ENCODE measurements around the gene STK11. TPM values are rescaled to one million over a fixed set of nuclear protein-coding genes. Genes with fewer than 3 reads are reported as not detected.

STK11 gene, protein sequence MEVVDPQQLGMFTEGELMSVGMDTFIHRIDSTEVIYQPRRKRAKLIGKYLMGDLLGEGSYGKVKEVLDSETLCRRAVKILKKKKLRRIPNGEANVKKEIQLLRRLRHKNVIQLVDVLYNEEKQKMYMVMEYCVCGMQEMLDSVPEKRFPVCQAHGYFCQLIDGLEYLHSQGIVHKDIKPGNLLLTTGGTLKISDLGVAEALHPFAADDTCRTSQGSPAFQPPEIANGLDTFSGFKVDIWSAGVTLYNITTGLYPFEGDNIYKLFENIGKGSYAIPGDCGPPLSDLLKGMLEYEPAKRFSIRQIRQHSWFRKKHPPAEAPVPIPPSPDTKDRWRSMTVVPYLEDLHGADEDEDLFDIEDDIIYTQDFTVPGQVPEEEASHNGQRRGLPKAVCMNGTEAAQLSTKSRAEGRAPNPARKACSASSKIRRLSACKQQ
- 67.6 and 69.3 TPM in 2 replicates for total RNA-seq

DNA sequence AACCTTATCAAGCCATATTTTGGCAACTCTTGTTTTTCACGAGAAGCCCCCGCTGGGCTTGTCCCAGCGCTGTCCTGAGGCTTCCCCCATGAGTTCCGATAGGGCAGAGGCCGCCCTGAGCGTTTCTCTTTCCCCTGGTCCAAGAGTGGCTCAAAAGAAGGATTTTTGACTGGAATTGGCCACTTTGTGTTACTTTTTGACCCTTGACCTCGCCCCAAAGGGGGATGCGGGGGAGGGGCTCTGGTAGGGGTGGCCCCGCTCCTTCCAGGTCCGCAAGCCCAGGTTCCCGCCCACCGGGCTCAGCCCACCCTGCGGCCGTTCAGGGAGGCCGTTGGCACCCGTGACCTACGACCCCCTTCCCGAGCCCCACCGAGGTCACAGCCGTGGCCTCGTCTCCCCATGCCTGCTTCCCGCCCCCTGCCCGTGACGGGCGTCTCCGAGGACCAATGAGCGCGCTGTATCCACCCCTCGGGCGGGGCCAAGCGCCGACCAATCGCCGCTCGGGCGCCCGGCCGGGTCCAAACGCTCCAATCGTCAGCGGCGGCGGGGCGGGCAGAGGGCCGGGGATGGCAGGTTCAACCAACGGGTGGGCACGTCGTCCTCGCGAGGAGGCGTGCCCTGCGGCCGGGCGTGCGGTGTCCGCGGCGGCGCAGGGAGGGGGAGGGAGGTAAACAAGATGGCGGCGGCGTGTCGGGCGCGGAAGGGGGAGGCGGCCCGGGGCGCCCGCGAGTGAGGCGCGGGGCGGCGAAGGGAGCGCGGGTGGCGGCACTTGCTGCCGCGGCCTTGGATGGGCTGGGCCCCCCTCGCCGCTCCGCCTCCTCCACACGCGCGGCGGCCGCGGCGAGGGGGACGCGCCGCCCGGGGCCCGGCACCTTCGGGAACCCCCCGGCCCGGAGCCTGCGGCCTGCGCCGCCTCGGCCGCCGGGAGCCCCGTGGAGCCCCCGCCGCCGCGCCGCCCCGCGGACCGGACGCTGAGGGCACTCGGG lies at the start of gene STK11:
TSS of gene STK11 (plus strand) at position 665 of the 986 bp plus-strand sequence. CDS start 1,136 bp downstream, outside the sequence.
- DNase-seq (ENCODE audit: low read depth in 2 of 2): peak; percentile 86 to 98

DNA sequence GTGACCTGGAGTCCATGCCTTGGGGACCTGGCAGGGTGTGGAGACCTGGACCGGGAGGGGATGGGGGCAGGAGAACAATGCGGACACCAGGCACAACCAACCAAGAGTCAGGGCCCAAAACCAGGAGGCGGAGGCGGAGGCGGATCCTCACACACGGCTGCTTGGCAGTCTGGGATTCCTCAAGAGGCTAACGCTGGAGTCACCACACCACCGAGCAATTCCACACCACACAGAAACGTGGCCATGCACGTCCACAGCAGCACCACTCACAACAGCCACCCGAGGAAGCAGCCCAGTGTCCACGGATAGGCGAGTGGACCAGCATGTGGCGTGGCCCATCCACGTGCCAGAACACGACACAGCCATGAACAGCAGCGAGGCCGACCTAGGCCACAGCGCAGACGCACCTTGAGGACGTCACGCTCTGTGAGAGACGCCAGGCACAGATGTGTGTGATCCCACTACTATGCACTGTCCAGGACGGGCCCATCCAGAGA lies 49.2 kb upstream of the STK11 start:
- no peak for DNase-seq (ENCODE audit: low read depth in 2 of 2)

DNA sequence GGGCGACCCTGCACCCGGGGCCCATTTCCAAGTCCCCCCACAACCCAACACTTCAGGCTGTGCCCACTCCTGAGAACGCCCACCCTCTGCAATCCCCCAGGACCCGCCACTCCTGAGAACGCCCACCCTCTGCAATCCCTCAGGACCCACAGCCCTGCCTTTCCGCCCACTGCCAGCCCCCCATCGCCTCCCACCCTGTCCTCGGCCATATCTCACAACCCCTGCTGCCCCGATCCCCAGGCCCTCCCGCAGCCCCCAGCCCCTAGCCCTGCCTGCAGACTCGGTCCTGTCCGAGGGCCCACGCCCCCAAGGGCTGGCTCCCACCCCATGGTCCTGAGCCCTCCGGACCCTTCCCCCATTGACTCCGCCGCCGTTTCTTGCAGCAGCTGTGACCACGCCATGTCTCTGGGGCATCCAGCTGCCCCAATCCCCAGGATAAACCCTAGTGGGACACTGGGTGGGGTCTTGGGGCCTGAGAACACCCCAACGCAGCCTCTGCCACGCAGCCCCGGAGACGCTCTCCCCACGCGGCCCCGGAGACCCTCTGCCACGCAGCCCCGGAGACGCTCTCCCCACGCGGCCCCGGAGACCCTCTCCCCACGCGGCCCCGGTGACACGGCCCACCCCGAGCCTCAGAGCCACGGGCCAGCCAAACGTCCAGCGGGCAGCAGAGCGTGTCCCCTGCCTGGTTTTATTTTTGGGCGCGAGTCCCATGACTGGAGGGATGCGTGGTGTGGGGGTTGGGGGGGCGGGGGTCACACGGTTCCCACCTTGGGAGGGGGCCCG lies 48.6 kb upstream of the STK11 start:
- no peak for DNase-seq (ENCODE audit: low read depth in 2 of 2)

DNA sequence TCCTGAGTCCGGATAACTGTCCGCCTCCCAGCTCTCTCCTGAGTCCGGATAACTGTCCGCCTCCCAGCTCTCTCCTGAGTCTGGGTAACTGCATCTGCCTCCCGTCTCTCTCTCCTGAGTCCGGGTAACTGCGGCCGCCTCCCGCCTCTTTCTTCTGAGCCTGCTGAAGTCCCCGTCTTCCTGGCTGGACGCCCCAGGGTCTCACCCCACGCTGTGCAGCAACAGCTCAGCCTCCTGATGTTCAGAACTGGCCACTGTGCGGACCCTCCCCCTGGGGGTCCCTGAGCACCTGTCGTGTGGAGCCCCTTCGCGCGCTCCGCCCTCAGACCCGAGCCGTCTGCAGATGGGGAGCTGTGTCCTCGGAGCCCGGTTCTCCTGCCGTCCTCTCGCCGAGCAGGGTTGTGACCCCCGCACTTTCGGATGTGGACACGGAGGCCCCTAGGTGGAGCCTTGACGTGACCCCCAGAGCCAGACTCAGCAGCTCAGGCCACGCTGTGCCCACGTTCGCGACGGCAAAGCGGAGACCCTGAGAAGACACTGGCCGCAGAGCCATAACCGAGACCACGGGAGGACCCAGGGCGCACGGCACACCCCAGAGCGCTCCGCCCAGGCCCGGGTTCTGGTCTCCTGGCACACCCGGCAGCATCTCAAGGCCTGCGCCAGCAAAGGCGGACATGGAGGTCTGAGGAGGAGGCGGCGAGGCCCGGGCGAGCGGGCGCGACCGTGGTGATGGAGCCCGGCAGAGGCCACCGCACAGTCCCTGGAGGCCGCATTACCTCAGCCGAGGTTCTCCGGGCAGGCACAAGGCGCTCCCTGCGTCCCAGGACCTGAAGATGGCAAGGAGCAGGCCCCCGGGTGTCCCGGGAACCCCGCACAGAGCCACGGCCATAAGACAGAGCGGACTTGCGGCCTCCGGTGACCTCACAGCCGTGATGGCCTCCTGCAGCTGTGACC lies 47.4 kb upstream of the STK11 start:
- DNase-seq (ENCODE audit: low read depth in 2 of 2): no peak

DNA sequence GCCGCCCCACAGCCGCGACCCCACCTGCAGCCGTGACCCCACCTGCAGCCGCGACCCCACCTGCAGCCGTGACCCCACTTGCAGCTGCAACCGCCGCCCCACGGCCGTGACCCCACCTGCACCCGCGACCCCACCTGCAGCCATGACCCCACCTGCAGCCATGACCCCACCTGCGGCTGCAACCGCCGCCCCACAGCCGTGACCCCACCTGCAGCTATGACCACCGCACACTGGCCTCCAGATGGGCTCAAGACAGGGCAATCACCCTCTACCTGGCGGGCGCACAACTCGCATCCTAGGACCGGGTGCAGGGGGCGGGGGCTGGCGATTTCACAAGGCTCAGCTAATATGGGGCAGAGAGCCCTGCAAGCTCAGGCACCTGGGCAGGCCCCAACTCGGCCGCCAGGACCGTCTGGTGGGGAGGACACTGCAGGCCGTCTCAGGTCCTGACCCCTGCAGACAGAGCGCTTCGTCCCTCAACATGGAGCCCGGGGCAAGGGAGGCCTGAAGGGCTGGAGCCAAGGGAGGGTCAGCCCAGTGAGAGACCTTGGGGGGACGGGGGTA lies 46.6 kb upstream of the STK11 start:
- no peak for DNase-seq (ENCODE audit: low read depth in 2 of 2)

DNA sequence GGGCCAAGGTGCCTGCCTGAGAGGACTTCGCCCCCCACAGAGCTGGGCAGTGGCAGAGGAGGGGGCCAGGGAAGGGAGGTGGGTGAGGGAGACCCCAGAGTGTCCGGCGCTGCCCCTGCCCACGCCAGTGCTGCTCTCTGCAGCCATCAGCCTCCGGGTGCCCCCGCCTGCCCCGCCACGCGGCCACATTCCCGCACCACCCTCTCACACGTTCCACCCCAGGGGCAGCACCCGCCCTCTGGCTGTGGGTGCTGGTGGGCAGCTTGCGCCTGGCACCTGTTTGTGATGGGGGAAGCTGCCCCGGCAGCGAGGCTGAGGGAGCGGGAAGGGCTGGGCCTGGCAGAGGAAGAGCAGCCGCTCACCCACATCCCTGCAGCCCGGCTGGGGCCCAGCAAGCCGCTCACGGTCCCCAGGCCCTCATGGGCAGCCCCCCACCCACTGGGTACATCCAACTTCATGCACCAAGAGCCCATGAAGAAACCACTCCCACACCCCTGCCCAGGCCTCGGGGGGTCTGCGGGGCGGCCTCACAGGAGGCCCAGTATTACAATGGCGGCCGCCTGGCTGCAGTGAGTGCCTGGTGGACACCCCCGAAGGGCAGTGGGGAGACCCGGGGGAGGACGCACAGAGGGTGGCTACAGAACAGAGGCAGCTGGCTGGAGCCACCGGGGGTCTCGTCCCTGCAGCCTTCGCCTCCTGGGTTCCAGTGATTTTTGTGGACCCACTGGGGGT lies 45.5 kb upstream of the STK11 start:
- no peak for DNase-seq (ENCODE audit: low read depth in 2 of 2)

DNA sequence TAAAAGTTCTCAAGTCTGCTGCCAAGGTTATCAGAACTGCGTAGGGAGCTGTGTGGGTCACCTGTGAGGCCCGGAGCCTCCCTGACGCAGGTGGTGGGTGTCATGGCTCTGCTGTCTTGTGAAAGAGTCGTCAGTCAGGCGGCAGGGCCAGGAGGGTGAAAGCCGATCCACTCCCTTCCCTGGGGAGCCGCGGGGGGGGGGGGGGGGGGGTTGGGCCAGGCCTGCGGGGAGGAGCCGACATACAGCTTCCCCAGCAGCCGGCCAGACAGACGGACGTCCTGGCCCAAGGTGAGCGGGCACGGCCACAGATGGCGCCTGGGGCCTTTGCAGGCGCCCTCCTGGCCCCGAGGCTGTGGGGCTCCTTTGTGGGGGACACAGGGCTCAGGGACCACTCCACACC lies 43.9 kb upstream of the STK11 start:
- no peak for DNase-seq (ENCODE audit: low read depth in 2 of 2)

DNA sequence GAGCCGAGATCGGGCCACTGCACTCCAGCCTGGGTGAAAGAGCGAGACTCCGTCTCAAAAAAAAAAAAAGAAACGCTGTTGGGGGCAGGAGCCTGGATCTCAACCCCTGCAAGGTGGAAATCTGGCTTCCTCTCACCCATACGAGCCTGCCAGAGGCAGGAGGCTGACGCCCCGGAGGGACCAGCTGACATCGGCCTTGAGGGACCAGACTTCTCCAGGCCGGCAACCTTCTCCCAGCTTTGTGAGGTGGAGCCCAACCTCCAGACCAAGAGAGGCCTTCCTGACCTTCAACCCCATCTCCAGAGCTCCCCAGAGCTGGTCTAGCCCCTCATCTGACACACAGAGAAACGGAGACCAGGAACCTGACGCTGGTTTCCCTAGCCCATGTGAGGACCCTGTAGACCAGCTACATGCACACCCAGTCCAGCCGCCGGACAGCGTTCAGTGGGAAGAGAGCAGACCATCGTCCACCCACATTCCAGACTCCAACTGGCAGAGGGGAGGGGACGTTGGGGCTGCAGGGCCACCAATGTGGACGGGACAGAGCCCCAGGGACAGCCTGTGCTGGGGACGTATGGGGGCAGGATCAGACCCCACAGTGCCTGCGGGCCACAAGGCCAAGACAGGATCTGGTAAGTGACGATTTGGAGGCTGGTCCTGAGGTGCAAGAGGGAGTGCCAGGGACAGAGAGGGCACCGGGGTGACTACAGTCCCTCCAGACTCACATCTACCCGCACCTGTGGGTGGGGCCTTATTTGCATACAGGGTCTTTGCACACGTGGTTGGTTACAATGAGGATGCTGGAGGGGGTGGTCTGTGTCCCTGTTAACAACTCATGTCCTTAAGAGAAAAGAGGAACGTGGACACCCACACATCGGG lies 42.9 kb upstream of the STK11 start:
- DNase-seq (ENCODE audit: low read depth in 2 of 2): no peak

DNA sequence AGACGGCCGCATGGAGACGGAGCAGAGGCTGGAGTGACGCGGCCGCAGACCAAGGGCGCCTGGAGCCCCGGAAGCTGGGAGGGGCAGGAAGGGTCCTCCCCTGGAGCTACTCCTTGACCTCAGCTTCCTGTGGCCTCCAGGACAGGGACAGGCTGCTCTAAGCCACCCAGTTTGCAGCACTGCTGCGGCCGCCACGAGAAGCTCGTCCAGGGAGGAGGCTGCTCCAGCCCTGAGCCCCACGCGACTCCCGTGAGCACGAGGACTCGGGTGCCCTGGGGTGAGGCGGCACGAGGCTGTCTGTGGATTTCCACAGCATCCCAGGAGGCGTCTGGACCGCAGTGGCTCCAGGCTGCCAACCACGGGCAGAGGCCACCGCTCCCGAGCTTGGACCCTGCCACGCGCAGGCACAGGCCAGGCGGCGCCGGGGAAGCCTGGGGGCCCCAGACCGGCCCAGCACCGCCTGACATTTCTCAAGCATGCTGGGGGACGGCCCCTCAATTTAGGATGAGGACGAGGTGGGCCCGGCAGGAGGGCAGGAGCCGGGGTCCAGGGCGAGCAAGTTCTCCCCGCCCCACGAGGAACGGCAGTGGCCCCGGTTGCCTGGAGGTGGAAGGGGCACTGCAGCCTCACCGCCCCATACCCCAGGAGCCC lies 42.2 kb upstream of the STK11 start:
- DNase-seq (ENCODE audit: low read depth in 2 of 2): no peak

DNA sequence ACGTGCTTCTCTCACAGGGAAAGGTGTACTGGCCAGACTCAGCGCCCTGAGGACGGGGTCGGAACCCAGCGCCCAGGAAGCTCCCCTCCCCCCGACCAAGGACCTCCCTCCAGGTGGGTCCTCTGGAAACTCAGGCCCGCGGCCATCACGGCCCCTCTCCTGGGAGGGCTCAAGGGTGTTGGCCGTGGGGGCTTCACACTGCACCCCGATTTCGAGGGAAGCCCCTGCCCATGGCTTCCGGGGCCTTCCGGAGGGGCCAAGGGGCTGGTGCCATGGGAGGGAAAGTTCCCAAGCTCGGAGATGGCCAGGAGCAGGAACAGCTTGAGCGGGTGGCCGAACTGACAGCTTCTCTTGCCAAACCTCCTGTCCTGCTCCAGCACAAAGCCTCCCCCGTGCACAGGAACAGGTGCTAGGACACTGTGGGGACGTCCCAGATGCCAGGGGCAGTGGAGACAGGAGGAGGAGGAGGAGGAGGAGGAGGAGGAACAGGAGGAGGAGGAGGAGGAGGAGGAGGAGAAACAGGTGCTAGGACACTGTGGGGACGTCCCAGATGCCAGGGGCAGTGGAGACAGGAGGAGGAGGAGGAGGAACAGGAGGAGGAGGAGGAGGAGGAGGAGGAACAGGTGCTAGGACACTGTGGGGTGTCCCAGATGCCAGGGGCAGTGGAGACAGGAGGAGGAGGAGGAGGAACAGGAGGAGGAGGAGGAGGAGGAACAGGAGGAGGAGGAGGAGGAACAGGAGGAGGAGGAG lies 41.5 kb upstream of the STK11 start:
- DNase-seq (ENCODE audit: low read depth in 2 of 2): no peak

DNA sequence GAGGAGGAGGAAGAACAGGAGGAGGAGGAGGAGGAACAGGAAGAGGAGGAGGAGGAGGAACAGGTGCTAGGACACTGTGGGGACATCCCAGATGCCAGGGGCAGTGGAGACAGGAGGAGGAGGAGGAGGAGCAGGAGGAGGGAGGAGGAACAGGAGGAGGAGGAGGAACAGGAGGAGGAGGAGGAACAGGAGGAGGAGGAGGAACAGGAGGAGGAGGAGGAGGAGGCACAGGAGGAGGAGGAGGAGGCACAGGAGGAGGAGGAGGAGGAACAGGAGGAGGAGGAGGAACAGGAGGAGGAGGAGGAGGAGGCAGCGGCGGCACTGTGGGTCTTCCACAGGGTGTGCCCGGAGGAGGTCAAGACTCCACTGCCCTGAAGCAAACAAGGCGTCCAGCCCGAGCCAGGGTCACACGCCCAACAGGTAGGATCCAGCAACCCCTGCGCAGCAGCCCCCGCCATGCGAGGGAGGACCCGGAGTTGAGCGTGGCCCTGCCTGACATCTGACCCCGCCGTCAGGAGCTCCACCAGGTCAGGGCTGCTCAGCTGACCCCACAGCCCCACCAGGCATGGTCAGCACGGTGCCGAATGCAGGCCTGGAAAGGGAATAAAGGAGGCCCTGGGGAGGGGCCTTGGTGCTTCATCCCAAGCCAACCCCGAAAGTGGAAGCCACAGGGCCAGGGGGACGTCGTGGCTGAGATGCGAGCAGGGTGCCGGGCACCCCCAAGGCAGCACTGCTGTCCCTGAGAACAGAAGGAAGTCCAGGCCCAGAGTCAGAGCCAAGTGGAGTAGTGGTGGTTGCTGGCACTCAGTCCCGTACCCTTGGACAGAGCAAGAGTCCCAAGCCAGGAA lies 40.7 kb upstream of the STK11 start:
- no peak for DNase-seq (ENCODE audit: low read depth in 2 of 2)

DNA sequence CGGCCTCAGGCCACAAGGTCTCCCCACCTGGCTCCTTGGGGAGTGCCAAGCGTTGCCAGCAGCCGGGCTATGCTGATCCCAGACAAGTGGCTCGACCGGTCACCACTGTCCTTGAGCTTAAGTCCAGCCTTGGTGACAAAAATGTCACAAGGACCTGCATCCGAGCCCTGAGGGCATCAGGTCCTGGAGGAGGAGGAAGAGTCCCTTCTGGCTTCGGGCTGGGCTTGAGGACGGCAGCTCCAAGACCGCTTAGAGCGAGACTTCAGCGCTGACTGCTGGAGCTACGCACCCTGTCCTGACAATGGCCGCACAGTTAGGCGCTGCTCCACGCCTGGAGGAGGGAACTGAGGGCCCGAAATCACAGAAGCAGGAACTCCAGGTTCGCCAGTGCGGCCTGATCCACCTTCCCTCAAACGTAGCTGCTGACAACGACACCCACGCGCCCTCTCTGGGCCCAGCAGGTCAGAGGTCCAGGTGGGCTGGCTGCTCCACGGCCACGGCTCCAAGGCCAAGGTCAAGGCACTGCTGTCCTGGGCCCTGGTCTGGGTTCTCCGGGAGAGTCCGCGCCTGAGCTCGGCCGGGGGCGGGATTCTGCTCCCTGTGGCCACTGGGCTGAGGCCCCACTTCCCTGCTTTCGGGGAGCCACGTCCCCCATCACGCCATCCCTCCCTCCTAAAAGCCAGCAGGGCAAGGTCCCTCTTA lies 38.6 kb upstream of the STK11 start:
- no peak for DNase-seq (ENCODE audit: low read depth in 2 of 2)

DNA sequence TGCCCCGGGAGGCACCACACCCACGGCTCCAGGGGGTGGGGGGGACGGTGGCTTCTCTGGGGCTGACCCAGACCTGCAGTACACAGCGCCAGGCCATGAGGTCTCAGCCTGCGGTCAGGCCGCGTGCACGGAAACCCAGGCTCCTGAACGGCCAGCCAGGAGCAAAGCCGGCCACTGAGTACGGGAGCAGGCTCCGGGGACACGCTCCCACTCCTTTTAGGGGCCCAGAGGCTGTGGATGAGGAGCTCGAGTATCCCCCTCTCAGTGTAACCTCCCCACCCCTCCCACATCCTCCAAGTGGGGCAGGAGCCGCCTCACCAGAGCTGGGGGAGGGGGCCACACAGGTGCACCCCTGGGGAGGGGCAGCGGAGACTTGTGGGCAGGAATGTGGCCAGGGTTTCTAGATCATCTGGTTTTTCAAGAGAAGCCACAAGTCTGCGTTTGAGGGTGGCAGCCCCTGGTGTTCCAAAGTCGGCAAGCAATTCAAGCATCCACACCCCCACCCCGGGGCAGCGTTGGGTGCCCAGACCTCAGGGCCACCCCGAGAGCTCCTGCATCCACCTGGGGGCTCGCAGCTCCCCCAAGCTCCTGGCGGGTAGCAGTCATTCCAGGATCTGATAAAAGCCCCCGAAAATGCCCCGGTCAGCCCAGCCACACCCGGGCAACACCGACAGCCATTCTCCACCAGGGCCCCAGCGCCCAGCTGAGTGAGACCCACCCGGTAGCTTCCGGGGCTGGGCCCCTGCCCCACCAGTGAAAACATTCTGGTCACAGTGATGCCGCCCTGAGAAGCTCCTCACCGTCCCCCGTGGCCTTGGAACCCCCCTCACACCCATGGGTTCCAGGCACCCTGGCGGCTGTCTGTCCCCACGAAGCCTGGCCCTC lies 37.6 kb upstream of the STK11 start:
- no peak for DNase-seq (ENCODE audit: low read depth in 2 of 2)
